NCI-H1048 (cell line): ENCODE results near the gene ARID3A.
"Not testable (repeated sequence)": the region's sequence is repeated elsewhere in the genome, so short reads cannot be mapped to it uniquely, and the experiment has no call there.

Source experiments
- DNase-seq: peaks from one replicate; lab custom pipeline; 2025; lab: John Stamatoyannopoulos, UW

The ARID3A gene

GRCh38 chr19:1017906-1018305, 92.1 kb downstream of the ARID3A start:
- DNase-seq: no peak

GRCh38 chr19:1018393-1018792, 92.6 kb downstream of the ARID3A start:
- DNase-seq: no peak

- no peak for DNase-seq
These were observed 93.2 kb downstream of the ARID3A start for GRCh38 chr19:1018932-1019615.

GRCh38 chr19:1019616-1019961, 93.8 kb downstream of the ARID3A start:
- DNase-seq: no peak

GRCh38 chr19:1019980-1020867, 94.4 kb downstream of the ARID3A start:
- no peak for DNase-seq

- peak; percentile 93 for DNase-seq
These were observed 95.1 kb downstream of the ARID3A start, which contains the start of gene TMEM259 for GRCh38 chr19:1020868-1021425. Gene TMEM259 (minus strand): TSS chr19:1021123. CDS start chr19:1020996, 127 bp downstream.

GRCh38 chr19:1023883-1024188, 98.0 kb downstream of the ARID3A start:
- DNase-seq: not testable (repeated sequence)

GRCh38 chr19:1025080-1025479, 99.2 kb downstream of the ARID3A start:
- not testable (repeated sequence) for DNase-seq
